ENCODE data around the gene SSB.
"Not testable (repeated sequence)": the region's sequence is repeated elsewhere in the genome, so short reads cannot be mapped to it uniquely, and the experiment has no call there.

Gene SSB

GRCh38 chr2:169840747-169841142 lies 42.1 kb downstream of the SSB start:
- peaks cover 5% of the 10 kb centered on the region for H3K36me3 ChIP-seq (ENCODE audit: control insufficient read depth, low read depth, low read length)

GRCh38 chr2:169841625-169842024 lies 43.0 kb downstream of the SSB start:
- H3K4me3 ChIP-seq (ENCODE audit: low read length); H3K27me3 ChIP-seq (ENCODE audit: control insufficient read depth, insufficient read depth, low read length); H3K27ac ChIP-seq (ENCODE audit: low read length): not testable (repeated sequence)

More at GRCh38 chr2:169840747-169841142, 42.1 kb downstream of the SSB start:
- Histone ChIP-seq H3K4me1 (ENCODE audit: control insufficient read depth, low read depth, low read length) (no peaks in the 10 kb centered on the region), H3K27ac (ENCODE audit: low read length) (no peak overlapping the region), H3K9ac (ENCODE audit: low read length) (no peak overlapping the region), H3K9me3 (ENCODE audit: control insufficient read depth, low read depth, low read length) (no peaks in the 10 kb centered on the region), H3K27me3 (ENCODE audit: control insufficient read depth, insufficient read depth, low read length) (no peaks in the 10 kb centered on the region), H3K4me3 (ENCODE audit: low read length) (no peak overlapping the region)

GRCh38 chr2:169845016-169845415 lies 46.3 kb downstream of the SSB start:
- no peak overlapping the region for H3K9ac ChIP-seq (ENCODE audit: low read length)
- H3K27ac ChIP-seq (ENCODE audit: low read length) = no peak overlapping the region
- H3K9me3 ChIP-seq (ENCODE audit: control insufficient read depth, low read depth, low read length) = no peaks in the 10 kb centered on the region
- no peaks in the 10 kb centered on the region for H3K27me3 ChIP-seq (ENCODE audit: control insufficient read depth, insufficient read depth, low read length)
- peaks cover 5% of the 10 kb centered on the region for H3K36me3 ChIP-seq (ENCODE audit: control insufficient read depth, low read depth, low read length)
- H3K4me3 ChIP-seq (ENCODE audit: low read length) = no peak overlapping the region
- H3K4me1 ChIP-seq (ENCODE audit: control insufficient read depth, low read depth, low read length) = no peaks in the 10 kb centered on the region

More at GRCh38 chr2:169841625-169842024, 43.0 kb downstream of the SSB start:
- H3K4me1 ChIP-seq (ENCODE audit: control insufficient read depth, low read depth, low read length); H3K9ac ChIP-seq (ENCODE audit: low read length); H3K36me3 ChIP-seq (ENCODE audit: control insufficient read depth, low read depth, low read length); H3K9me3 ChIP-seq (ENCODE audit: control insufficient read depth, low read depth, low read length): not testable (repeated sequence)

- not testable (repeated sequence) for H3K27ac ChIP-seq (ENCODE audit: low read length); H3K4me1 ChIP-seq (ENCODE audit: control insufficient read depth, low read depth, low read length); H3K9me3 ChIP-seq (ENCODE audit: control insufficient read depth, low read depth, low read length); H3K27me3 ChIP-seq (ENCODE audit: control insufficient read depth, insufficient read depth, low read length); H3K9ac ChIP-seq (ENCODE audit: low read length); H3K4me3 ChIP-seq (ENCODE audit: low read length); H3K36me3 ChIP-seq (ENCODE audit: control insufficient read depth, low read depth, low read length)
These were observed 50.5 kb downstream of the SSB start for GRCh38 chr2:169848959-169849693.

GRCh38 chr2:169849710-169850109 lies 51.0 kb downstream of the SSB start:
- H3K27me3 ChIP-seq (ENCODE audit: control insufficient read depth, insufficient read depth, low read length) = no peaks in the 10 kb centered on the region
- H3K9ac ChIP-seq (ENCODE audit: low read length) = no peak overlapping the region
- H3K4me3 ChIP-seq (ENCODE audit: low read length) = no peak overlapping the region
- no peaks in the 10 kb centered on the region for H3K9me3 ChIP-seq (ENCODE audit: control insufficient read depth, low read depth, low read length)
- no peaks in the 10 kb centered on the region for H3K4me1 ChIP-seq (ENCODE audit: control insufficient read depth, low read depth, low read length)
- H3K27ac ChIP-seq (ENCODE audit: low read length) = no peak overlapping the region
- no peaks in the 10 kb centered on the region for H3K36me3 ChIP-seq (ENCODE audit: control insufficient read depth, low read depth, low read length)

GRCh38 chr2:169853041-169853668 lies 54.5 kb downstream of the SSB start:
- H3K4me1 ChIP-seq (ENCODE audit: control insufficient read depth, low read depth, low read length) = no peaks in the 10 kb centered on the region
- no peak overlapping the region for H3K4me3 ChIP-seq (ENCODE audit: low read length)
- H3K9ac ChIP-seq (ENCODE audit: low read length) = no peak overlapping the region
- no peaks in the 10 kb centered on the region for H3K27me3 ChIP-seq (ENCODE audit: control insufficient read depth, insufficient read depth, low read length)
- H3K9me3 ChIP-seq (ENCODE audit: control insufficient read depth, low read depth, low read length) = no peaks in the 10 kb centered on the region
- H3K27ac ChIP-seq (ENCODE audit: low read length) = no peak overlapping the region
- no peaks in the 10 kb centered on the region for H3K36me3 ChIP-seq (ENCODE audit: control insufficient read depth, low read depth, low read length)

GRCh38 chr2:169855281-169856258 lies 56.9 kb downstream of the SSB start:
- not testable (repeated sequence) for H3K4me1 ChIP-seq (ENCODE audit: control insufficient read depth, low read depth, low read length); H3K27me3 ChIP-seq (ENCODE audit: control insufficient read depth, insufficient read depth, low read length); H3K36me3 ChIP-seq (ENCODE audit: control insufficient read depth, low read depth, low read length); H3K4me3 ChIP-seq (ENCODE audit: low read length); H3K27ac ChIP-seq (ENCODE audit: low read length); H3K9me3 ChIP-seq (ENCODE audit: control insufficient read depth, low read depth, low read length); H3K9ac ChIP-seq (ENCODE audit: low read length)

GRCh38 chr2:169859423-169859822 lies 60.8 kb downstream of the SSB start:
- no peak overlapping the region for H3K4me3 ChIP-seq (ENCODE audit: low read length)
- peaks cover 11% of the 10 kb centered on the region for H3K4me1 ChIP-seq (ENCODE audit: control insufficient read depth, low read depth, low read length)
- H3K27me3 ChIP-seq (ENCODE audit: control insufficient read depth, insufficient read depth, low read length) = no peaks in the 10 kb centered on the region
- no peak overlapping the region for H3K9ac ChIP-seq (ENCODE audit: low read length)
- no peaks in the 10 kb centered on the region for H3K36me3 ChIP-seq (ENCODE audit: control insufficient read depth, low read depth, low read length)
- H3K9me3 ChIP-seq (ENCODE audit: control insufficient read depth, low read depth, low read length) = no peaks in the 10 kb centered on the region
- H3K27ac ChIP-seq (ENCODE audit: low read length) = no peak overlapping the region

- H3K9me3 ChIP-seq (ENCODE audit: control insufficient read depth, low read depth, low read length) = no peaks in the 10 kb centered on the region
- no peaks in the 10 kb centered on the region for H3K36me3 ChIP-seq (ENCODE audit: control insufficient read depth, low read depth, low read length)
- H3K4me1 ChIP-seq (ENCODE audit: control insufficient read depth, low read depth, low read length) = peaks cover 11% of the 10 kb centered on the region
- no peak overlapping the region for H3K27ac ChIP-seq (ENCODE audit: low read length)
- H3K9ac ChIP-seq (ENCODE audit: low read length) = no peak overlapping the region
- H3K27me3 ChIP-seq (ENCODE audit: control insufficient read depth, insufficient read depth, low read length) = no peaks in the 10 kb centered on the region
- no peak overlapping the region for H3K4me3 ChIP-seq (ENCODE audit: low read length)
These were observed 61.5 kb downstream of the SSB start for GRCh38 chr2:169860149-169860548.

Measured in iPS-18a (cell line).